ENCODE measurements around the gene PGAM1. TPM values are rescaled to one million over a fixed set of nuclear protein-coding genes. Genes with fewer than 3 reads are reported as not detected.
A peak's percentile ranks its signal among the peaks of the same experiment; 100 is the strongest.
"Not testable (repeated sequence)": the region's sequence is repeated elsewhere in the genome, so short reads cannot be mapped to it uniquely, and the experiment has no call there.

Gene PGAM1
- polyA plus RNA-seq, 1 of the 3 experiments (the other 2 are of a cell fraction): 398 TPM

GRCh38 chr10:97416565-97416964, 9.4 kb upstream of the PGAM1 start (continued):
- TF ChIP-seq NRF1 (IDR thresholded peaks at IDR 0.05; ENCODE audit: low read depth, low read length) (no peak), RXRA (IDR thresholded peaks at IDR 0.05; ENCODE audit: borderline replicate concordance, low read depth) (no peak), YY1 (IDR thresholded peaks at IDR 0.05; ENCODE audit: low read depth) (no peak), FOXJ3 (CRISPR knock-in tag; IDR thresholded peaks at IDR 0.05) (no peak), IRF3 (IDR thresholded peaks at IDR 0.05; ENCODE audit: low read depth, low read length) (no peak), MEF2A (IDR thresholded peaks at IDR 0.05; ENCODE audit: borderline replicate concordance, low read depth) (no peak)

- H3K27ac ChIP-seq (ENCODE audit: low read depth in 2 of 2, low read length in 1 of 2): peak overlapping the region in 1 of 2 experiments; percentile 97; a peak in 2 of 4 replicates
- POLR2A ChIA-PET; DNase-seq; H4K20me1 ChIP-seq (ENCODE audit: insufficient read depth); H3K9me3 ChIP-seq; H3K4me3 ChIP-seq (ENCODE audit: low read depth in 2 of 2, low read length in 1 of 2); H3K9me2 ChIP-seq; H3K36me3 ChIP-seq (replicated peaks in 1 of 2; ENCODE audit: control insufficient read depth in 1 of 2, insufficient read depth in 2 of 2, low read length in 1 of 2); H2AFZ ChIP-seq (ENCODE audit: low read depth); H3K27me3 ChIP-seq (ENCODE audit: insufficient read depth): not testable (repeated sequence)
- peak overlapping the region; percentile 81 for H3K4me2 ChIP-seq
- H3K4me1 ChIP-seq (ENCODE audit: control insufficient read depth in 1 of 2, insufficient read depth in 2 of 2, low read depth in 1 of 2, low read length in 1 of 2): peaks cover 14 to 19% of the 10 kb centered on the region in 2 experiments; a peak in 3 of 4 replicates
- H3K79me2 ChIP-seq (ENCODE audit: insufficient read depth): peaks cover 54% of the 10 kb centered on the region
- H3K9ac ChIP-seq: peak overlapping the region; percentile 69; the same call in 1 of the 2 replicates
- peaks cover 38% of the 10 kb centered on the region for H3F3A ChIP-seq (replicated peaks; ENCODE audit: insufficient read depth)
- WGBS (ENCODE audit: low lambda C conversion rate): 93% methylated on average over 8 of the region's 8 CpGs
- CTCF ChIA-PET: interaction anchor here (0.8 to 6.2 kb wide), 4 partner anchors 10 to 16 kb away, joined by 3 to 35 read pairs (median 4); no protein-coding TSS in a partner anchor
These were observed 2.3 kb upstream of the PGAM1 start for GRCh38 chr10:97423757-97424098.

- ChIA-PET CTCF (interaction anchor here (1.0 to 1.5 kb wide), 2 partner anchors 11 to 20 kb away, joined by 3 to 6 read pairs; no protein-coding TSS in a partner anchor), POLR2A (no interaction called here)
- Histone ChIP-seq H3K27ac (ENCODE audit: low read depth in 2 of 2, low read length in 1 of 2) (peak overlapping the region; percentile 69 to 93), H4K20me1 (ENCODE audit: insufficient read depth) (peaks cover 16% of the 10 kb centered on the region), H3K4me1 (ENCODE audit: control insufficient read depth in 1 of 2, insufficient read depth in 2 of 2, low read depth in 1 of 2, low read length in 1 of 2) (peaks cover 14 to 28% of the 10 kb centered on the region in 2 experiments; a peak in 3 of 4 replicates), H3K36me3 (replicated peaks in 1 of 2; ENCODE audit: control insufficient read depth in 1 of 2, insufficient read depth in 2 of 2, low read length in 1 of 2) (peaks cover 24 to 36% of the 10 kb centered on the region in 2 experiments), H3K4me3 (ENCODE audit: low read depth in 2 of 2, low read length in 1 of 2) (peak overlapping the region; percentile 61 to 99), H2AFZ (ENCODE audit: low read depth) (peak overlapping the region; percentile 27; the same call in 1 of the 2 replicates), H3K4me2 (peak overlapping the region; percentile 94), H3K79me2 (ENCODE audit: insufficient read depth) (peaks cover 72% of the 10 kb centered on the region), H3K9ac (peak overlapping the region; percentile 93), H3K9me2 (no peaks in the 10 kb centered on the region), H3K27me3 (ENCODE audit: insufficient read depth) (no peaks in the 10 kb centered on the region), H3F3A (replicated peaks; ENCODE audit: insufficient read depth) (peaks cover 59% of the 10 kb centered on the region), H3K9me3 (no peaks in the 10 kb centered on the region)
- WGBS (ENCODE audit: low lambda C conversion rate): 3% methylated on average over 33 of the region's 34 CpGs
- DNase-seq: no peak
- TF ChIP-seq CTCF (IDR thresholded peaks at IDR 0.05) (no peak), MAX (IDR thresholded peaks at IDR 0.05; ENCODE audit: low read depth) (0 out of 2 replicates have a peak, but pooled peaks have one; percentile 16)
These were observed 982 bp downstream of the PGAM1 start for GRCh38 chr10:97426776-97427570.

Measured in SK-N-SH (cell line).